Muscle of leg (tissue), 11 donors: Measurements from ENCODE around the gene YJEFN3. TPM values are rescaled to one million over a fixed set of nuclear protein-coding genes. Genes with fewer than 3 reads are reported as not detected.

Source experiments
- DNase-seq: peaks from one replicate; pipeline ENCODE4 v3.0.0; 2013
- H3K27ac ChIP-seq: one replicate; pipeline ENCODE4 v1.5.1; 2013; ENCODE audit warnings: mild to moderate bottlenecking, low read length, control low read depth
- H3K27me3 ChIP-seq: one replicate; pipeline ENCODE4 v1.6.1; 2013; ENCODE audit warnings: low read length; ENCODE audit not compliant: control insufficient read depth, insufficient read depth
- H3K36me3 ChIP-seq: one replicate; pipeline ENCODE4 v1.6.1; 2013; ENCODE audit warnings: low read length; ENCODE audit not compliant: control insufficient read depth, insufficient read depth
- H3K4me1 ChIP-seq: one replicate; pipeline ENCODE4 v1.6.1; 2013; ENCODE audit warnings: low read length; ENCODE audit not compliant: control insufficient read depth, insufficient read depth
- H3K4me3 ChIP-seq: one replicate; pipeline ENCODE4 v1.5.1; 2013; ENCODE audit warnings: low read length, control low read depth
- H3K9me3 ChIP-seq: replicated peaks from 2 replicates; pipeline ENCODE4 v1.6.1; 2013; ENCODE audit warnings: low read depth, low read length; ENCODE audit not compliant: control insufficient read depth
- WGBS: methylation state at CpG from one replicate; pipeline ENCODE4 v1.1.5; 2013; ENCODE audit warnings: missing lambda C conversion rate; ENCODE audit not compliant: insufficient coverage; 5-methylcytosine and 5-hydroxymethylcytosine counted together
- polyA plus RNA-seq, 8 donors: library from polyadenylated mRNA; unstranded; fragments of 120-200 nt; gene quantifications; one replicate each; pipeline versions ENCODE4 v1.2.1 to v1.2.3, GENCODE V29; 2013; ENCODE audit warnings: inconsistent platforms in 1 of 8, low replicate concordance in 1 of 8; ENCODE audit not compliant: insufficient read length in 8 of 8, insufficient read depth in 1 of 8
- total RNA-seq: library from RNA; stranded (reverse); fragments of 120-200 nt; gene quantifications from one replicate; pipeline ENCODE4 v1.2.4, GENCODE V29; 2013

YJEFN3 gene
- total and polyA plus RNA-seq, 9 donors = 1.6 to 10.7 (median 6.9) TPM

DNA sequence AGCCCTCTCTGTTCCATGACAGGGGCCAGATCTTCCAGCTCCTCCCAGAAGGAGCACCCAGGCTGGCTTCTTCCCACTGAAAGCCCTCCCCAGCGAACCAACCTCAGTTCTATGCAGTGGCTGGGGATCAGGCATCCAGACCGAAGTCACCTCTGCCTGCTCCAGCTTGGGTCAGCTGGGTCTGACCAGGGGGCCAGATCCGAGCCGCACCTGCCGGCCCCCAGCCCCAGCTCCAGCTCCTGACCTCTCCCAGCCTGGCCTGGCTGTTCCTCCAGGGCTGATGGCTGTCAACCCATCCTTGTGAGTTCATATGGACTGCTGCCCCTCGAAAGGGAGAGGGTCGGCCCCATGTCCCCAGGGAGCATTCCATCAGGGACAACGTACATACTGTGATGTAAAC lies 21.4 kb upstream of the YJEFN3 start:
- no peak overlapping the region for H3K27ac ChIP-seq
- no peaks in the 10 kb centered on the region for H3K4me1 ChIP-seq
- H3K36me3 ChIP-seq = peaks cover 54% of the 10 kb centered on the region
- H3K27me3 ChIP-seq = no peaks in the 10 kb centered on the region
- no peak overlapping the region for H3K4me3 ChIP-seq
- H3K9me3 ChIP-seq = no peaks in the 10 kb centered on the region
- 78% methylated on average over 7 of the region's 8 CpGs for WGBS
- no peak for DNase-seq

DNA sequence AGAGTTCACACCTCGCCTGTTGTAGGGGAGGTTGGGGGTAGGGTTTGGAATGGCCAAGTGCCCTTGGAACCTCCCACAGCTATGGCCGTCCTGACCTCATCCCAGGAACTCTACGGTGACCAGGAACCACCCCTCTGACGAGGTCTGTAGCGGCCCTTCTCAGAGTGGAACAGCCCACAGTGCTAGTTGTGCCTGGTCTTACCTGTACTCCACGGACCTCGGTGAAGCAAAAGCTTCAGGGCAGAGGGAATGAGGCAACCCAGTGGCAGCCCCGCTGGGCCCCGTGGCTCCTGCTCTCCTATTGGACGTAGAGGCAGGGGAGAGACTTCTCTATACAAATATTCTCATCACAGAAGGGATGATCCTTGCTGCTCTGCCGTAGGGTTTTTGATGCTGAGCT lies 20.5 kb upstream of the YJEFN3 start:
- Histone ChIP-seq H3K27me3 (no peaks in the 10 kb centered on the region), H3K4me1 (no peaks in the 10 kb centered on the region), H3K27ac (no peak overlapping the region), H3K4me3 (no peak overlapping the region), H3K9me3 (no peaks in the 10 kb centered on the region), H3K36me3 (peaks cover 46% of the 10 kb centered on the region)
- WGBS = 80% methylated on average over 5 of the region's 11 CpGs
- DNase-seq = no peak

DNA sequence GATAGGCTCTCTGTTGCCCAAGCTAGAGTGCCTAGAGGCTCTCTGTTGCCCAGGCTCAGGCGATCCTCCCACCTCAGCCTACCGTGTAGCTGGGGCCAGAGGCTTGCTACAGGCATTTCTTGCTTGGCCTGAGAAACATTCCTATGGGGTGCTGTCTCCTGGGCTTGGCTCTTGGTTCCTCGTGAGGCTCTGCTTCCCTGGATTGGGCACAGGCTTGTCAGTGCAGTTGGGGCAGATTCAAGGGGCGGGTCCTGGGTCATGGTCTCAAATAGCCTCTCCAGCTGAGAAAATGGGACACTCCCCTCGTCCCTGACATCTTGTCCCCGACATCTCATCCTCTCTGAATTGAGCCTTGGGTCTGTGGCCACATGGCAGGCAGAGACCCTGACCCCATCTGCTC lies 18.3 kb upstream of the YJEFN3 start:
- no peak overlapping the region for H3K27ac ChIP-seq
- no peak for DNase-seq
- H3K27me3 ChIP-seq = peaks cover 9% of the 10 kb centered on the region
- H3K4me3 ChIP-seq = no peak overlapping the region
- H3K9me3 ChIP-seq = peaks cover 6% of the 10 kb centered on the region
- peaks cover 14% of the 10 kb centered on the region for H3K4me1 ChIP-seq
- peaks cover 30% of the 10 kb centered on the region for H3K36me3 ChIP-seq
- 24% methylated on average over 6 of the region's 6 CpGs for WGBS

DNA sequence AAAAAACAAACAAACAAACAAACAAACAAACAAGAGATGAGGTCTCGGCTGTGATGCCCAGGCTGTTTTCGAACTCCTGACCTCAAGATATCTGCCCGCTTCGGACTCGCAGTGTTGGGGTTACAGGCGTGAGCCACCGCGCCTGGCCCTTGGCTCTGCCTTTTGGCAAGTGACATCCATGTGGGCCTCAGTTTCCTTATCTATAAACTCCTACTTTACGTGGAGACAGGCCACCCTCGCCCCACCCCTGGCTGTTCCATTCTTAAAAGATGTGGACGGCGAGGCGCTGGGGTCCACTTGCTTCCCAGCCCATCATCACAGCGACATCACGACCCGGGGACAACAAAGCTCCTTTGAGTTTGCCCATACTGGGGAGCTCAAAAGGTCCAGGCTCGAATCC lies 15.0 kb upstream of the YJEFN3 start:
- Histone ChIP-seq H3K27ac (no peak overlapping the region), H3K4me1 (peaks cover 26% of the 10 kb centered on the region), H3K4me3 (peak overlapping the region; percentile 36), H3K36me3 (no peaks in the 10 kb centered on the region), H3K9me3 (peaks cover 6% of the 10 kb centered on the region), H3K27me3 (peaks cover 9% of the 10 kb centered on the region)
- DNase-seq = no peak
- WGBS = 74% methylated on average over 16 of the region's 17 CpGs

DNA sequence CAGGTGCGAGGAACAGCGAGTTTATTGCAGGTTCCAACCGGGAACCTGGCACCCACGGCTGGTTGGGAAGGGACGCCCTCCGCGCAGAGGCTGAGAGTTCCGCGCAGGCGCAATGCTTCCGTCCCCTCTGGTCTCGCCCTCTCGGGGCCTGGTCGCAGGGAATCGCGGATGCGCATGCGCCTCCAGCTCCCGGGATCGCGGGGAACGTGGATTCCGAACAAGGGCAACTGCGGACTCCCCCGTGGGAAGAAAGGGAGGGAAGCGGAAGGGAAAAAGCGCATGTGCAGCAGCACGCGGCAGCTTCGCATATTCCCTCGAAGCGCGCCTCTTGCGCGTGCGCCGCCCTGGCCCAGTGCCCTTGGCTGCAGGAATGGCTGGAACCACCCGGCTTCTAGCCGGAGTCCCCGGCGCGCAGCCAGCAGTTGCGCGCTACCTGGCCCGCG lies 14.5 kb upstream of the YJEFN3 start:
- DNase-seq = peak; percentile 85
- no peak overlapping the region for H3K27ac ChIP-seq
- peaks cover 3% of the 10 kb centered on the region for H3K36me3 ChIP-seq
- peaks cover 26% of the 10 kb centered on the region for H3K4me1 ChIP-seq
- 15% methylated on average over 46 of the region's 46 CpGs for WGBS
- peak overlapping the region; percentile 36 for H3K4me3 ChIP-seq
- H3K9me3 ChIP-seq = peaks cover 6% of the 10 kb centered on the region
- peaks cover 9% of the 10 kb centered on the region for H3K27me3 ChIP-seq

DNA sequence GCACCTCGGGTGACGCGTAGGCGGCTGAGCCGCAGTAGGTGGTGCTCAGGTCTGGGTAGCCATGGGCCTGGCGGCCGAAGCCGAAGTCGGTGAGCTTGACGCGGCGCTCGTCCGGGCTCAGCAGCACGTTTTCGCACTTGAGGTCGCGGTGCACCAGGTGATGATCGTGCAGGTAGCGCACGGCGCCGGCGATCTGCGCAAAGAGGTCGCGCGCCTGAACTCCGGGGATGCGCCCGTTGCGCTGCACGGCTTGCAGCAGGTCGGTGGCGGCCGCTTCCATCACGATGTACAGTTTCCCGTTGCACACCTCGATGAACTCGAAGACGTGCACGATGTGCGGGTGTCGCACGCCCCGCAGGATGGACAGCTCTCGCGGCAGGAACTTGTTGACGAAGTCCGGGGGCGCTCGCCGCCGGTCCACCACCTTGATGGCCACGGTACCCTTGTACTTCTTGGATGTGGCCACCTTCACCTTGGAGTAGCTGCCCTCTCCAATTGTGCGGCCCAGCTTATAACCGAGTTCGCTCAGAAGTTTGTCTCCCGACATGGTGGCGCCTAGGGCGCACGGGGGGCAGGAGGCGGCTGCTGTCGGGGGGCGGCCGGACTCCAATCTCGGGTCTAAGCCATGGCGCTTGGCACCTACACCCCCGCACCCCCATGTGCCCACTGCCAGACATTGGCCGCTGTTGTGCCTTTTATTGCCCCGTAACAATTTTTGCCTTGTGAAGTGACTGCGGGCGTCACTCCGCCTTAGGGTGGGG lies 13.7 kb upstream of the YJEFN3 start, which contains the start of gene TSSK6:
Gene TSSK6, minus strand, starts transcription at position 668 of the 761 bp plus-strand sequence. Its CDS starts 121 bp downstream, at position 547.
- peaks cover 26% of the 10 kb centered on the region for H3K4me1 ChIP-seq
- peaks cover 10% of the 10 kb centered on the region for H3K36me3 ChIP-seq
- H3K9me3 ChIP-seq = peaks cover 6% of the 10 kb centered on the region
- WGBS = 85% methylated on average over 73 of the region's 74 CpGs
- H3K27me3 ChIP-seq = peaks cover 9% of the 10 kb centered on the region
- H3K27ac ChIP-seq = peak within 1 kb of the TSS; percentile 84
- DNase-seq = no peak
- peak within 1 kb of the TSS; percentile 83 for H3K4me3 ChIP-seq

DNA sequence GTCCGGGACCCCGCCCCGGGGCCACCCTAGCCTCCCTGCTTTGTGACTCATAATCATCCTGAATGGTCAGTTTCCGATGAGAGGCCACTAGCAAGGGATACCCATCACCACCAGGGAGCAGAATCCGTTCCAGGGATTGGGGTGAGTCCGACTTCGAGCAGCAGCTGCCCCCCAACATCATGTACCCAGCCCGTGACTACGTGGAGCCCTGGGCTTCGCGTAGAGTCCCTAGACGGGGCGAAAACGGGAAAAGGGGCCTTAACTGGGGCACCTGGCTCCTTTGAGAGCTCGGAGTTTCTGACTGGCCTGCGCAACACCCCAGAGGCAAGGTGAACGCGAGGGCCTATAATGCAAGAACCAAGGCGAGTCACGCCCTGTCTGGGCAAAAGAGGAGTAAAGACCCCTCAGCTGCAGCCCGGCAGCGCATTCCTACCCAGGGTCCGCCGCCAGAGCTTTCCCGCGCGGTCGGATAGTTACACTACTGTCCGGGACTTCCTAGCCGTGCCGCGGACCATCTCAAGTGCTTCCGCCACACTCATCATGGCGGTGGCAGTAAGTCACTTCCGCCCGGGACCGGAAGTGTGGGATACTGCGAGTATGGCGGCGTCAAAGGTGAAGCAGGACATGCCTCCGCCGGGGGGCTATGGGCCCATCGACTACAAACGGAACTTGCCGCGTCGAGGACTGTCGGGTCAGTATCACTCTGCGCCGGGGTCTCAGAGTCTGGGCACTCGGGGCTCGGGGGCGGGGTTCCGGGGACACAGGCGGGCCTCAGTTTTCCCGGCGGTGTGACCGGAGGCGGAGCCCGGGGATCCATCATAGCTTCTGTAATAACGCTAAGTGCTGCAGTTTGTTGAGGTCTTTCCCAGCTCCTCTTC lies 12.8 kb upstream of the YJEFN3 start, which contains the start of gene NDUFA13:
Gene NDUFA13, plus strand, starts transcription at position 584 of the 878 bp plus-strand sequence. Its CDS starts 14 bp downstream, at position 598.
- peaks cover 6% of the 10 kb centered on the region for H3K9me3 ChIP-seq
- peaks cover 9% of the 10 kb centered on the region for H3K27me3 ChIP-seq
- peak; percentile 98 for DNase-seq
- H3K4me3 ChIP-seq = peak within 1 kb of the TSS; percentile 83
- 6% methylated on average over 52 of the region's 61 CpGs for WGBS
- H3K4me1 ChIP-seq = peaks cover 26% of the 10 kb centered on the region
- peak within 1 kb of the TSS; percentile 84 for H3K27ac ChIP-seq
- peaks cover 14% of the 10 kb centered on the region for H3K36me3 ChIP-seq

DNA sequence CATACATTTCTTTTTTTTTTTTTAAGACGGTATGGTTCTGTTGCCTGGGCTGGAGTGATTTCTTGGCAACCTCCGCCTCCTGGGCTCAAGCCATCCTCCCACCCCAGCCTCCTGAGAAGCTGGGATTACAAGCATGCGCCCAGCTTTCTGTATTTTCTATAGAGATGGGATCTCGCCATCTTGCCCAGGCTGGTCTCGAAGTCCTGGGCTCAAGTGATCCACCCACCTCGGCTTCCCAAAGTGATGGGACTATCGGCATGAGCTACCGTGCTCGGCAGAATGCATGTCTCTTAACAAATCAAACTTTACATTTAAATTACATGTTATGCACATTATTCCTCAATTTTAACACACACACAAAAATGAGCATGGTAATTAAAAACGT lies 11.5 kb upstream of the YJEFN3 start:
- no CpG with 5 or more reads among the region's 10 CpGs for WGBS
- Histone ChIP-seq H3K36me3 (peaks cover 19% of the 10 kb centered on the region), H3K4me1 (peaks cover 26% of the 10 kb centered on the region), H3K27ac (no peak overlapping the region), H3K27me3 (peaks cover 9% of the 10 kb centered on the region), H3K4me3 (peak overlapping the region; percentile 83), H3K9me3 (peaks cover 9% of the 10 kb centered on the region)
- no peak for DNase-seq

DNA sequence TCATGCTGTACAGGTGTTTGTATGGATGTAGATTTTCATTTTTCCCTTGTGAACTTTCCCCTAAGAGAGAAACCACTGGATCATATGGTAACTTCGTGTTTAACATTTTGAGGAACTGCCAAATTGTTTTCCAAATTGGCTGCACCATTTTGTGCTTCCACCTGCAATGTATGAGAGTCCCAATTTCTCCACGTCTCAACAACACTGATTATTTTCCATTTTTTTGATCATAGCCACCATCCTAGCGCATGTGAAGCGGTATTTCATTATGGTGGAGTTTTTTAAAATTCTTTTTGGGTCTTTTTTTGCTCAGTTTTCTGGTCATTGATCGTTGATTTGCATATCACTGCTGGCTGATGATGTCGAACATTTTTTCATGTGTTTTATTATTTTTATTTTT lies 7.7 kb upstream of the YJEFN3 start:
- no peaks in the 10 kb centered on the region for H3K27me3 ChIP-seq
- 80% methylated on average over 1 of the region's 6 CpGs for WGBS
- no peak overlapping the region for H3K4me3 ChIP-seq
- H3K4me1 ChIP-seq = peaks cover 9% of the 10 kb centered on the region
- peaks cover 32% of the 10 kb centered on the region for H3K36me3 ChIP-seq
- peaks cover 3% of the 10 kb centered on the region for H3K9me3 ChIP-seq
- no peak for DNase-seq
- no peak overlapping the region for H3K27ac ChIP-seq

DNA sequence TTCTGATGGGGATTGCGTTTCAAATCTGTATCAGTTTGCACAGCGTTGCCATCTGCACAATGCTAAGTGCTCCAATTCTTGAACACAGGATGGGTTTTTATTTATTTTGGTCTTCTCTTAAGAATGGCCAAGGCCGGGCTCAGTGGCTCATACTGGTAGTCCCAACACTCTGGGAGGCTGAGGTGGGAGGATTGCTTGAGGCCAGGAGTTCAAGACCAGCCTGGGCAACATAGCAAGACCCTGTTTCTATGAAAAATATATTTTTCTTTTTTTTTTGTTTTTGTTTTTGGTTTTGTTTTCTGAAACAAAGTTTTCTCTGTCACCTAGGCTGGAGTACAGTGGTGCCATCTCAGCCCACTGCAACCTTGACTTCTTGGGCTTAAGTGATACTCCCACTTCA lies 5.5 kb upstream of the YJEFN3 start:
- Histone ChIP-seq H3K36me3 (peaks cover 48% of the 10 kb centered on the region), H3K9me3 (peaks cover 3% of the 10 kb centered on the region), H3K27ac (no peak overlapping the region), H3K27me3 (no peaks in the 10 kb centered on the region), H3K4me3 (no peak overlapping the region), H3K4me1 (no peaks in the 10 kb centered on the region)
- DNase-seq = no peak
- 90% methylated on average over 2 of the region's 3 CpGs for WGBS
